Mucosa of descending colon (tissue), 3 donors: ENCODE measurements around the gene TRMT13. TPM values are rescaled to one million over a fixed set of nuclear protein-coding genes. Genes with fewer than 3 reads are reported as not detected.

ENCODE experiments used
- ATAC-seq: fragments of 200-7000 bp; cut with Tn5 transposase; one replicate; pipeline ENCODE4 v1.9.1; 2020; ENCODE audit warnings: mild to moderate bottlenecking, moderate library complexity
- DNase-seq, 3 donors: peaks; one replicate each; pipeline ENCODE4 v3.0.0-alpha.2; 2020
- H3K36me3 ChIP-seq: fragments of 200-600 bp; one replicate; pipeline ENCODE4 v1.8.0; 2021; ENCODE audit warnings: low read depth, mild to moderate bottlenecking
- H3K4me1 ChIP-seq: fragments of 200-600 bp; one replicate; pipeline ENCODE4 v1.8.0; 2021; ENCODE audit warnings: low read depth, mild to moderate bottlenecking
- H3K4me3 ChIP-seq: fragments of 200-600 bp; one replicate; pipeline ENCODE4 v1.8.0; 2021; ENCODE audit warnings: mild to moderate bottlenecking
- H3K9me3 ChIP-seq: fragments of 200-600 bp; one replicate; pipeline ENCODE4 v1.8.0; 2021; ENCODE audit warnings: mild to moderate bottlenecking
- CTCF ChIP-seq: fragments of 200-600 bp; IDR thresholded peaks from one replicate; pipeline ENCODE4 v1.8.0; 2022; ENCODE audit warnings: antibody characterized with exemption, mild to moderate bottlenecking
- intact Hi-C, 2 donors: fragments of 100-400 bp; cut with DNase I in 1 of 2; cut with micrococcal nuclease in 1 of 2; formaldehyde crosslinking; loops; one replicate each; pipeline versions ENCODE4 v1.11.0 to v1.11.1; 2022; cut with DNase I, micrococcal nuclease
- total RNA-seq, 3 donors: library from RNA; stranded (reverse); fragmentation: NEBNext Ultra II Directional in 2 of 3; extraction: Animal tissue kit (Norgen Biotek cat#: 25700) in 2 of 3; gene quantifications; one replicate each; pipeline versions ENCODE4 v1.2.1 to v1.2.4, GENCODE V29; 2021 to 2023
- donor health status: DM: no; HTN: no; CAD: no; lungs with moderate emphysema.
- donor health status: DM: no; HTN: no; CAD: no.
- donor health status: DM: no; HTN: yes; CAD: no.

The TRMT13 gene
- total RNA-seq, 3 donors from 2014 or later, result 10.9 to 19.4 (median 14.4) TPM

- H3K4me3 ChIP-seq, result no peak overlapping the region
- no peaks in the 10 kb centered on the region for H3K9me3 ChIP-seq
- no peaks in the 10 kb centered on the region for H3K36me3 ChIP-seq
- DNase-seq, result no peak
- H3K4me1 ChIP-seq, result no peaks in the 10 kb centered on the region
- intact Hi-C loops, result no loop called here
- no peak for ATAC-seq
- no peak for TF ChIP-seq CTCF
Measured at GRCh38 chr1:100164216-100164615, 31.3 kb downstream of the TRMT13 start.

DNA sequence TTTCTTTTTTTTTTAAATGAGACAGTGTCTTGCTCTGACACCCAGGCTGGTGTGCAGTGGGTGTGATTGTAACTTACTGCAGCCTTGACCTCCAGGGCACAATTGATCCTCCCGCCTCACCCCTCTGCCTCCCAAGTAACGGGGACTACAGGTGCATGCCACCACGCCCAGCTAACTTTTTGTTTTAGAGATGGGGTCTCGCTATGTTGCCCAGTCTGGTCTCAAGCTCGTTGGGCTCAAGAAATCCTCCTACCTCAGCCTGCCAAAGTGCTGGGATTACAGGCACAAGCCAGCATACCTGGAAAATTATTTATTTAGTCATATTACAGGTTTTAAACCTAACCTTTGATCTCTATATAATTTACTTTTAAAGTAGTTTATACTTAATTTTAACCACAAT, 31.7 kb downstream of the TRMT13 start:
- no peak for ATAC-seq
- Histone ChIP-seq H3K4me1 (no peaks in the 10 kb centered on the region), H3K4me3 (no peak overlapping the region), H3K9me3 (no peaks in the 10 kb centered on the region), H3K36me3 (no peaks in the 10 kb centered on the region)
- DNase-seq, result no peak
- intact Hi-C loops, result no loop called here
- TF ChIP-seq CTCF, result no peak

DNA sequence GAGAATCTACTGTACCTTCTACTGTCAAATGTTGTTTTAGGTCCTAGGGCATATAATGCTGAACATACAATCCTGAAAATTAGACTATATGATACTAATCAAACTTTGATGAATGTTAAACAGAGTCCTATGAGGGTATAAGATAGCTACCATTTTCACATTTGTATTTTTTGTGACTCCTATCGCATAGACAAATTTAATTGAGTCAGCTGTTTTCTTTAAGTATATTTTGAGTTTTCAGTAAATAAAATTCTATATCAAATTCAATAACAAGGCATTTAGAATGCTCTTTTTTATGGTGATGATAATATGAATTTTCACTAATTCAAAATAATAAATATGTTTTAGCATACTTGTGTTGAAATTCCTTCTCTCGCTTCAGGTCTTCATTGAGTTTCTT, 35.1 kb downstream of the TRMT13 start:
- intact Hi-C loops, result no loop called here
- Histone ChIP-seq H3K4me3 (no peak overlapping the region), H3K4me1 (no peaks in the 10 kb centered on the region), H3K9me3 (no peaks in the 10 kb centered on the region), H3K36me3 (no peaks in the 10 kb centered on the region)
- no peak for DNase-seq
- no peak for TF ChIP-seq CTCF
- ATAC-seq, result no peak

GRCh38 chr1:100177295-100178041, 44.5 kb downstream of the TRMT13 start:
- Histone ChIP-seq H3K4me3 (no peak overlapping the region), H3K36me3 (no peaks in the 10 kb centered on the region), H3K9me3 (no peaks in the 10 kb centered on the region), H3K4me1 (no peaks in the 10 kb centered on the region)
- no peak for DNase-seq
- ATAC-seq, result no peak
- intact Hi-C loops, result no loop called here
- no peak for TF ChIP-seq CTCF

GRCh38 chr1:100178091-100178490, 45.1 kb downstream of the TRMT13 start, which contains the start of gene LRRC39:
Gene LRRC39 (minus strand): TSS chr1:100178256. CDS start chr1:100168516, 9,740 bp downstream.
- DNase-seq (no peak), ATAC-seq (no peak)
- H3K4me1 ChIP-seq, result no peaks in the 10 kb centered on the region
- intact Hi-C loops, result no loop called here
- H3K36me3 ChIP-seq, result no peaks in the 10 kb centered on the region
- no peak for TF ChIP-seq CTCF
- H3K4me3 ChIP-seq, result no peak within 1 kb of the TSS
- no peaks in the 10 kb centered on the region for H3K9me3 ChIP-seq
